ENCODE data around the gene ITGA2.

Gene ITGA2

GRCh38 chr5:53017794-53018391, 28.7 kb downstream of the ITGA2 start:
- no peak overlapping the region for H3K27ac ChIP-seq
- no peak for TF ChIP-seq ZFX (IDR thresholded peaks at IDR 0.05)
- TF ChIP-seq CTCF (conservative IDR thresholded peaks at IDR 0.05) = no peak

- TF ChIP-seq ZFX (IDR thresholded peaks at IDR 0.05) = no peak
- TF ChIP-seq CTCF (conservative IDR thresholded peaks at IDR 0.05) = no peak
- H3K27ac ChIP-seq = no peak overlapping the region
Measured at GRCh38 chr5:53019320-53019719, 30.2 kb downstream of the ITGA2 start.

- no peak overlapping the region for H3K27ac ChIP-seq
- TF ChIP-seq CTCF (conservative IDR thresholded peaks at IDR 0.05) = no peak
Measured at GRCh38 chr5:53022930-53023511, 33.9 kb downstream of the ITGA2 start.

GRCh38 chr5:53023969-53024368, 34.8 kb downstream of the ITGA2 start:
- H3K27ac ChIP-seq = no peak overlapping the region
- TF ChIP-seq CTCF (conservative IDR thresholded peaks at IDR 0.05) = no peak
- no peak for TF ChIP-seq ZFX (IDR thresholded peaks at IDR 0.05)

GRCh38 chr5:53024535-53024934, 35.4 kb downstream of the ITGA2 start:
- no peak for TF ChIP-seq ZFX (IDR thresholded peaks at IDR 0.05)
- TF ChIP-seq CTCF (conservative IDR thresholded peaks at IDR 0.05) = no peak
- H3K27ac ChIP-seq = no peak overlapping the region

GRCh38 chr5:53025487-53025886, 36.3 kb downstream of the ITGA2 start:
- TF ChIP-seq CTCF (conservative IDR thresholded peaks at IDR 0.05) = no peak
- TF ChIP-seq ZFX (IDR thresholded peaks at IDR 0.05) = no peak
- no peak overlapping the region for H3K27ac ChIP-seq

GRCh38 chr5:53027913-53028312, 38.8 kb downstream of the ITGA2 start:
- H3K27ac ChIP-seq = peak overlapping the region; percentile 13; the same call in 1 of the 2 replicates
- no peak for TF ChIP-seq CTCF (conservative IDR thresholded peaks at IDR 0.05)

Data from C4-2B (cell line).